Trophoblast cell (in vitro differentiated cells and primary cell): Measurements from ENCODE around the gene KLHL18.

Experiments
- DNase-seq, 2 donors: peaks; one replicate each; pipeline ENCODE4 v3.0.0-alpha.2; 2016
- H2AFZ ChIP-seq: 2 replicates; pipeline ENCODE4 v1.6.1; 2013; ENCODE audit warnings: low read length, moderate library complexity, mild to moderate bottlenecking; ENCODE audit not compliant: insufficient read depth, poor library complexity
- H2AK5ac ChIP-seq: 2 replicates; pipeline ENCODE4 v1.6.1; 2013; ENCODE audit warnings: mild to moderate bottlenecking, low read length
- H2BK120ac ChIP-seq: 2 replicates; pipeline ENCODE4 v1.6.1; 2013; ENCODE audit warnings: low read length, mild to moderate bottlenecking, moderate library complexity; ENCODE audit not compliant: insufficient read depth, poor library complexity
- H2BK12ac ChIP-seq: 2 replicates; pipeline ENCODE4 v1.6.1; 2013; ENCODE audit warnings: mild to moderate bottlenecking, low read length, moderate library complexity
- H2BK5ac ChIP-seq: 2 replicates; pipeline ENCODE4 v1.6.1; 2013; ENCODE audit warnings: low read length, low read depth, moderate library complexity, mild to moderate bottlenecking; ENCODE audit not compliant: poor library complexity
- H3K14ac ChIP-seq: 2 replicates; pipeline ENCODE4 v1.6.1; 2013; ENCODE audit warnings: mild to moderate bottlenecking, low read length
- H3K18ac ChIP-seq: 2 replicates; pipeline ENCODE4 v1.6.1; 2013; ENCODE audit warnings: mild to moderate bottlenecking, low read length
- H3K23ac ChIP-seq: 2 replicates; pipeline ENCODE4 v1.6.1; 2013; ENCODE audit warnings: low read length
- H3K27ac ChIP-seq: 2 replicates; pipeline ENCODE4 v1.5.1; 2013; ENCODE audit warnings: low read depth, mild to moderate bottlenecking, inconsistent platforms, low read length, moderate library complexity
- H3K27me3 ChIP-seq: 2 replicates; pipeline ENCODE4 v1.6.1; 2013; ENCODE audit warnings: inconsistent platforms, mild to moderate bottlenecking, low read length, moderate library complexity; ENCODE audit not compliant: insufficient read depth
- H3K36me3 ChIP-seq, 2 experiments: 1 replicate in 1 of 2; 2 replicates in 1 of 2; pipeline ENCODE4 v1.6.1; 2013; ENCODE audit warnings: low read length in 2 of 2, mild to moderate bottlenecking in 2 of 2, moderate library complexity in 1 of 2; ENCODE audit not compliant: insufficient read depth in 2 of 2, control insufficient read depth in 1 of 2
- H3K4ac ChIP-seq: 2 replicates; pipeline ENCODE4 v1.6.1; 2013; ENCODE audit warnings: low read depth, mild to moderate bottlenecking, low read length, moderate library complexity
- H3K4me1 ChIP-seq, 2 experiments: 1 replicate in 1 of 2; 2 replicates in 1 of 2; pipeline ENCODE4 v1.6.1; 2013; ENCODE audit warnings: low read length in 2 of 2, mild to moderate bottlenecking in 2 of 2, moderate library complexity in 1 of 2; ENCODE audit not compliant: insufficient read depth in 2 of 2, control insufficient read depth in 1 of 2
- H3K4me2 ChIP-seq: 2 replicates; pipeline ENCODE4 v1.6.1; 2013; ENCODE audit warnings: inconsistent platforms, mild to moderate bottlenecking, low read length, moderate library complexity
- H3K4me3 ChIP-seq: 2 replicates; pipeline ENCODE4 v1.5.1; 2013; ENCODE audit warnings: mild to moderate bottlenecking, low read depth, low read length, inconsistent platforms
- H3K79me1 ChIP-seq: one replicate; pipeline ENCODE4 v1.6.1; 2013; ENCODE audit warnings: low read length
- H3K79me2 ChIP-seq: 2 replicates; pipeline ENCODE4 v1.6.1; 2013; ENCODE audit warnings: low read length, mild to moderate bottlenecking; ENCODE audit not compliant: control insufficient read depth, insufficient read depth, poor library complexity
- H3K9ac ChIP-seq: 2 replicates; pipeline ENCODE4 v1.6.1; 2013; ENCODE audit warnings: mild to moderate bottlenecking, low read length
- H3K9me3 ChIP-seq: 2 replicates; pipeline ENCODE4 v1.6.1; 2013; ENCODE audit warnings: low read depth, mild to moderate bottlenecking, control low read depth, inconsistent platforms, low read length; ENCODE audit not compliant: insufficient read depth
- H4K12ac ChIP-seq: 2 replicates; pipeline ENCODE4 v1.6.1; 2013; ENCODE audit warnings: low read depth, mild to moderate bottlenecking, low read length, moderate library complexity
- H4K8ac ChIP-seq: 2 replicates; pipeline ENCODE4 v1.6.1; 2013; ENCODE audit warnings: low read depth, mild to moderate bottlenecking, low read length, moderate library complexity
- H4K91ac ChIP-seq: one replicate; pipeline ENCODE4 v1.6.1; 2013; ENCODE audit warnings: low read depth, mild to moderate bottlenecking, low read length, moderate library complexity
- WGBS: extraction: QIAGEN DNeasy Blood & Tissue Kit; methylation state at CpG from one replicate; pipeline ENCODE4 v1.1.7; 2013; ENCODE audit warnings: missing lambda C conversion rate; ENCODE audit not compliant: insufficient read length, insufficient coverage; ENCODE audit errors: extremely low coverage; 5-methylcytosine and 5-hydroxymethylcytosine counted together

The KLHL18 gene

GRCh38 chr3:47296562-47297302 lies 14.0 kb downstream of the KLHL18 start:
- H3K9ac ChIP-seq = no peak overlapping the region
- no peak overlapping the region for H3K4me2 ChIP-seq
- no peaks in the 10 kb centered on the region for H3K27me3 ChIP-seq
- no peak overlapping the region for H3K4ac ChIP-seq
- H3K79me2 ChIP-seq = peaks cover 2% of the 10 kb centered on the region
- H3K4me1 ChIP-seq = peaks cover 0 to 2% of the 10 kb centered on the region in 2 experiments
- H4K8ac ChIP-seq = no peak overlapping the region
- H3K27ac ChIP-seq = no peak overlapping the region
- H3K18ac ChIP-seq = no peak overlapping the region
- no CpG with 5 or more reads among the region's 2 CpGs for WGBS
- no peak overlapping the region for H4K12ac ChIP-seq
- no peak overlapping the region for H2BK5ac ChIP-seq
- H3K4me3 ChIP-seq = no peak overlapping the region
- no peaks in the 10 kb centered on the region for H3K36me3 ChIP-seq
- no peak overlapping the region for H2BK12ac ChIP-seq
- no peaks in the 10 kb centered on the region for H3K9me3 ChIP-seq
- DNase-seq = no peak
- H3K14ac ChIP-seq = no peak overlapping the region
- no peaks in the 10 kb centered on the region for H3K79me1 ChIP-seq
- no peak overlapping the region for H2AFZ ChIP-seq
- no peak overlapping the region for H4K91ac ChIP-seq
- no peak overlapping the region for H2BK120ac ChIP-seq
- no peak overlapping the region for H3K23ac ChIP-seq
- no peak overlapping the region for H2AK5ac ChIP-seq

DNA sequence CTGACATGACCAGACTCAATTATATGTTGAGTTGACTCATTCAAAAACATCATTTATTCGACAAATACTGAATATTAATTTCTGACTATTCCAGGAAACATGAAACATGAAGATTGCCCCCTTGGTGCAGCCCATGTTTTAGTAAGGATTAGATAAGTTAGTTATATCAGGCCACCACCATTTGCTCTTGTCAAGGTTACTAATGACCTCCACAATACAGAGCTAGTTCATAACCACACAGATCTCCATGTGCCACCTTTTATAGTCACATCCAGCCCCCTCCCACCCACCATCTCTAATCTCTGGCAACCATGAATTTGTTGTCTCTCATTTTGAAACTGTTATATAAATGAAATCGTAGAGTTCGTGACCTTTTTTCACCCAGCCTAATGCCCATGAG lies 15.7 kb downstream of the KLHL18 start:
- Histone ChIP-seq H3K4me1 (peaks cover 0 to 2% of the 10 kb centered on the region in 2 experiments), H3K18ac (no peak overlapping the region), H3K4me2 (no peak overlapping the region), H3K79me2 (no peaks in the 10 kb centered on the region), H3K27ac (no peak overlapping the region), H3K23ac (no peak overlapping the region), H3K14ac (no peak overlapping the region), H3K9me3 (no peaks in the 10 kb centered on the region), H4K91ac (no peak overlapping the region), H3K79me1 (no peaks in the 10 kb centered on the region), H2BK12ac (no peak overlapping the region), H3K4ac (no peak overlapping the region), H3K27me3 (no peaks in the 10 kb centered on the region), H3K36me3 (no peaks in the 10 kb centered on the region), H2BK5ac (no peak overlapping the region), H3K9ac (no peak overlapping the region), H3K4me3 (no peak overlapping the region), H4K12ac (no peak overlapping the region), H2AK5ac (no peak overlapping the region), H4K8ac (no peak overlapping the region), H2BK120ac (no peak overlapping the region), H2AFZ (no peak overlapping the region)
- no CpG with 5 or more reads among the region's 3 CpGs for WGBS
- DNase-seq = no peak

- peaks cover 0 to 1% of the 10 kb centered on the region in 2 experiments for H3K36me3 ChIP-seq
- no peak overlapping the region for H3K14ac ChIP-seq
- peaks cover 0 to 2% of the 10 kb centered on the region in 2 experiments for H3K4me1 ChIP-seq
- no peak overlapping the region for H3K18ac ChIP-seq
- H3K9me3 ChIP-seq = no peaks in the 10 kb centered on the region
- H4K12ac ChIP-seq = no peak overlapping the region
- H3K27ac ChIP-seq = no peak overlapping the region
- no peak overlapping the region for H2BK5ac ChIP-seq
- no peak overlapping the region for H2AFZ ChIP-seq
- H3K4ac ChIP-seq = no peak overlapping the region
- H3K4me3 ChIP-seq = no peak overlapping the region
- H2BK120ac ChIP-seq = no peak overlapping the region
- 100% methylated on average over 2 of the region's 9 CpGs for WGBS
- H2BK12ac ChIP-seq = no peak overlapping the region
- H3K79me1 ChIP-seq = no peaks in the 10 kb centered on the region
- peak; percentile 40 to 64 for DNase-seq
- H4K8ac ChIP-seq = no peak overlapping the region
- no peak overlapping the region for H3K9ac ChIP-seq
- H4K91ac ChIP-seq = no peak overlapping the region
- no peak overlapping the region for H2AK5ac ChIP-seq
- no peak overlapping the region for H3K23ac ChIP-seq
- H3K27me3 ChIP-seq = no peaks in the 10 kb centered on the region
- no peaks in the 10 kb centered on the region for H3K79me2 ChIP-seq
- H3K4me2 ChIP-seq = no peak overlapping the region
These were observed 16.9 kb downstream of the KLHL18 start for GRCh38 chr3:47299381-47300318.

DNA sequence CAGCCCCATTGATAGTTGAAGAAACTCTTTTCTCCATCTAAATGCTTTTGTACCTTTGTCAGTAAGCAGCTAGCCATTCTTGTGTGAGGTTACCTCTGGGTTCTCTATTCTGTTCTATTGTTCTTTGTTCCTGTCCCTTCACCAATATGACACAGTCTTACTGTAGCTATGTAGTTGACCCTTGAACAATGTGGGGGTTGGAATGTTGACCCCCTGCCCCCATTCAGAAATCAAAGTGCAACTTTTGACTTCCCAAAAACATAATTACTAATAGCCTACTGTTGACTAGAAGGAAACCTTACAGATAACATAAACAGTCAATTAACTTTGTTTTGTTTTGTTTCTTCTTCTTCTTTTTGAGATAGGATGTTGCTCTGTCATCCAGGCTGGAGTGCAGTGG lies 18.7 kb downstream of the KLHL18 start:
- no peaks in the 10 kb centered on the region for H3K9me3 ChIP-seq
- H3K9ac ChIP-seq = no peak overlapping the region
- no peak overlapping the region for H3K4me2 ChIP-seq
- no peak overlapping the region for H2BK120ac ChIP-seq
- peaks cover 0 to 2% of the 10 kb centered on the region in 2 experiments for H3K4me1 ChIP-seq
- no peaks in the 10 kb centered on the region for H3K79me2 ChIP-seq
- H3K4ac ChIP-seq = no peak overlapping the region
- H3K27ac ChIP-seq = no peak overlapping the region
- DNase-seq = no peak
- H2AK5ac ChIP-seq = no peak overlapping the region
- H3K23ac ChIP-seq = no peak overlapping the region
- H3K27me3 ChIP-seq = no peaks in the 10 kb centered on the region
- no peak overlapping the region for H3K18ac ChIP-seq
- H4K91ac ChIP-seq = no peak overlapping the region
- H3K14ac ChIP-seq = no peak overlapping the region
- H4K8ac ChIP-seq = no peak overlapping the region
- no peaks in the 10 kb centered on the region for H3K79me1 ChIP-seq
- no peak overlapping the region for H2BK12ac ChIP-seq
- no peak overlapping the region for H3K4me3 ChIP-seq
- H2BK5ac ChIP-seq = no peak overlapping the region
- H4K12ac ChIP-seq = no peak overlapping the region
- no peak overlapping the region for H2AFZ ChIP-seq
- H3K36me3 ChIP-seq = peaks cover 0 to 2% of the 10 kb centered on the region in 2 experiments
